Fibroblast of mammary gland (primary cell): Measurements from ENCODE around the gene SKAP2.

ENCODE experiments used
- DNase-seq: peaks from one replicate; pipeline ENCODE4 v3.0.0-alpha.2; 2010; ENCODE audit warnings: low read depth
- H3K4me3 ChIP-seq: 2 replicates; pipeline ENCODE4 v1.5.1; 2011; ENCODE audit warnings: low read depth, mild to moderate bottlenecking, low read length, moderate library complexity; ENCODE audit not compliant: control insufficient read depth
- TF ChIP-seq, protein P1 (sequence below): conservative IDR thresholded peaks from 2 replicates; pipeline ENCODE4 v1.5.1; 2011; ENCODE audit warnings: low read depth, low read length, inconsistent platforms; ENCODE audit not compliant: control insufficient read depth, insufficient read depth

Gene SKAP2

DNA sequence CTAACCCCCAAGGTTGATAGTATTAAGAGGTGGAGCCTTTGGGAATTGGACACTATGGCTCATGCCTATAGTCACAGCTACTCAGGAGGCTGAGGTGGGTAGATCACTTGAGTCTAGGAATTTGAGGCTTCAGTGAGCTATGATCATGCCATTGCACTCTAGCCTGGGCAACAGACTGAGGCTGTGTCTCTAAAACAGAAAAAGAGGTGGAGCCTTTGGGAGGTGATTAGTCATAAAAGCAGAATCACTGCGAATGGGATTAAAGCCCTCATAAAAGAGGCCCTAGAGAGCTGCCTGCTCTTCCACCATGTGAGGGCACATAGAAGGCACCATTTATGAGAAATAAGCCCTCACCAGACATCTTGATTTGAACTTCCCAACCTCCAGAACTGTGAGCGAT lies 81.9 kb downstream of the SKAP2 start:
- no peak overlapping the region for H3K4me3 ChIP-seq
- peak; percentile 9 for DNase-seq
- TF ChIP-seq, protein P1, sequence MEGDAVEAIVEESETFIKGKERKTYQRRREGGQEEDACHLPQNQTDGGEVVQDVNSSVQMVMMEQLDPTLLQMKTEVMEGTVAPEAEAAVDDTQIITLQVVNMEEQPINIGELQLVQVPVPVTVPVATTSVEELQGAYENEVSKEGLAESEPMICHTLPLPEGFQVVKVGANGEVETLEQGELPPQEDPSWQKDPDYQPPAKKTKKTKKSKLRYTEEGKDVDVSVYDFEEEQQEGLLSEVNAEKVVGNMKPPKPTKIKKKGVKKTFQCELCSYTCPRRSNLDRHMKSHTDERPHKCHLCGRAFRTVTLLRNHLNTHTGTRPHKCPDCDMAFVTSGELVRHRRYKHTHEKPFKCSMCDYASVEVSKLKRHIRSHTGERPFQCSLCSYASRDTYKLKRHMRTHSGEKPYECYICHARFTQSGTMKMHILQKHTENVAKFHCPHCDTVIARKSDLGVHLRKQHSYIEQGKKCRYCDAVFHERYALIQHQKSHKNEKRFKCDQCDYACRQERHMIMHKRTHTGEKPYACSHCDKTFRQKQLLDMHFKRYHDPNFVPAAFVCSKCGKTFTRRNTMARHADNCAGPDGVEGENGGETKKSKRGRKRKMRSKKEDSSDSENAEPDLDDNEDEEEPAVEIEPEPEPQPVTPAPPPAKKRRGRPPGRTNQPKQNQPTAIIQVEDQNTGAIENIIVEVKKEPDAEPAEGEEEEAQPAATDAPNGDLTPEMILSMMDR, result no peak

DNA sequence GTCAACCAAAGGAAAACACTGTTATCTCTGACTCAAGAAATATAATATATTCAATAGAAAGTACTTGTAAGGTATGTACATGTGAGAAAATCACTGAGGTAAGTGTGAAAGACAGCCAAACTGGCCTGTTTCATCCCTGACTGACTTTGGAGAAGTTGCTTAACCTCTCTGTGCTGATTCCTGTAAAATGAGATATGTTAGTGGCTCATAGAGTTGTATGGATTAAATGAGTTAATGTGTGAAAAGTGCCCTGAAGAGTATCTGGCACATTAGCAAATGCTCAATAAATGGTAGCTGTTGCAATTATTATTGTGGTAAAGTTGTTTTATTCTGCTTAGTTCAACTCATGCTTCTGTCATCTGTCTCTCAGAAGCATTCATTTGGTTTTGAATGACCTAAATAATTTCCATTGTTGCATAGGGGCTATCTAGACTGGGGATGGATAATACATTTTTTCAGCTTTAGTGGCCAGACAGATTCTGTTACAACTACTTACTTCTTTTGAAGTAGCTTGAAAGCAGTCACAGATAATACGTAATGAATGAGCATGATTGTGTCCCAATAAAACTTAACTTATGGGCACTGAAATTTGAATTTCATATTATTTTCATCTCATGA lies 84.3 kb downstream of the SKAP2 start:
- no peak overlapping the region for H3K4me3 ChIP-seq
- TF ChIP-seq, protein P1, result no peak
- DNase-seq, result no peak

DNA sequence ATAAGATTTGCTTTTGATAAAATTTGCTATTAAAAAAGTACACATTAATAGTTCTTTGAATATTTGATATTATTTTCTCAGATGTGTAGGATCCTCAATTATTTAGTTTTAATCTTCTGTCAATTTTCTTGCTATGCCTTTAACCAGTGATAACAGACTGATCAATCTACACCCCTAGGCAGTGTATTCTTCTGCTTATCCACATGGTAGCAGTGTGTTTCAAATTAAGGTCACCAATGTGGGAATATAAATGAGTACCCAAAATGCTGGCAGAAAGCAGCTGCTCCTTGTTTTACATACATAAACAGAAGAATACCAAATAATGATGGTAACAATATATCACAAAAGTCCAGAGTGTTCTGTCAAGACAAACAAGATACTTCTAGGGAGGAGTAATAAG lies 87.0 kb downstream of the SKAP2 start:
- no peak overlapping the region for H3K4me3 ChIP-seq
- TF ChIP-seq, protein P1, result no peak
- peak; percentile 4 for DNase-seq

DNA sequence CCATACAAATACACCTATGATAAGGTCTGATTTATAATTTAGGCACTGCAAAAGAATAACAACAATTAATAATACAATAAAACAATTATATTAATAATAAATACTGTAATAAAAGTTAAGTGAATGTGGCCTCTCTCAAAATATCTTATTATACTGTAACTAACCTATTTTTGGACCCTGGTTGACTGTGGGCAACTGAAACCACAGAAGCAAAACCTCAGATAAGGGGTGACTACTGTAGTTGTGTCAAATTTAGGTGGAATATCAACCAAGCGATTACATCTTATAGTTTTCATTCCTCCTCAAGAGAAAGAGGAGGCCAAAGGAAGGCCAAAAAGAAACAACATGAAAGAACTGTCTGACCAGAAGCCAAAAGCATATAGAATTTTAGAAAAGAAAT lies 103.9 kb downstream of the SKAP2 start:
- H3K4me3 ChIP-seq, result no peak overlapping the region
- no peak for DNase-seq
- TF ChIP-seq, protein P1, result no peak

DNA sequence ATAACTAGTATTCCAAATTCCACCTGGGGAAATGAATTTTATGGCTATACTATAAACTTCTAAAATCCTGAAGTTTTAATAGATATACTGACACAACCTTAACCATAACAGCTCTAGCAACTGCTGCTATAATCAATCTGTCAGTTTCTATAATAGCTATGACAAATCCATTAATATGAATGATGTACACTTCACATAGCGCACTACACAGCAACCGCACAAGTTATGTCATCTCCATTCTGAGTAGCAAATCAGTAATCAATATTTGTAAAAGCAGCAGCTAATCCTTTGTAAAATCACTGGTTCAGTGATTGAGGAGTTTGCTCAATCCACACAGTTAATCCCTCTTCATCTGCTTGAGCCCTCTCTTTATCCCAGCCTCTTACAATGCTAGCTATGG lies 105.3 kb downstream of the SKAP2 start:
- H3K4me3 ChIP-seq, result no peak overlapping the region
- TF ChIP-seq, protein P1, result no peak
- DNase-seq, result no peak

DNA sequence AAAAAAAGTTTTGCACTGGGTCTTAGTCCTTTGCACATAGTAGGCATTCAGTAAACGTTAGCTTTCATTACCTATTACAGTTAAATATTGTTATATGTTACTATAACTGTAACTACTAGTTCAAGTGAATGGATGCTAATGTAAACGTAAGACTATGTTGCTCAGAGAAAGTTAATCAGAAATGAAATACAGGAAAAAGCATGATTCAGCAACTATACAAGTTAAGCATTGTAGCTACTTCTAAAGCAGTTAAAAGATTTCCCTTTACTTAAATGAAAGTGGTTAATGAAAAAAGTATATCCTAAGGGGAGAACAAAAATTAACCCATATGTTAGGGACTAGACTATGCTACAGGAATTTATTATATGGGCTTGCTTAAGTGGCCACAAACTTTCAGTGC lies 121.2 kb downstream of the SKAP2 start:
- H3K4me3 ChIP-seq, result no peak overlapping the region
- TF ChIP-seq, protein P1, result no peak
- DNase-seq, result no peak
